Colon (tissue), 2 donors: ENCODE data around the gene PDE6H.
A peak's percentile ranks its signal among the peaks of the same experiment; 100 is the strongest.

Experiments
- FAIRE-seq: peaks from 2 replicates; lab custom pipeline; 2012; peaks lifted over from hg19 to GRCh38; lab: Jason Lieb, UNC
- donor health status: control.
- donor health status: control.

Gene PDE6H

GRCh38 chr12:14974633-14975032, 1.8 kb downstream of the PDE6H start:
- no peak for FAIRE-seq

GRCh38 chr12:14975457-14975856, 2.6 kb downstream of the PDE6H start:
- no peak for FAIRE-seq

- no peak for FAIRE-seq
Observed at GRCh38 chr12:14976658-14977057, 3.8 kb downstream of the PDE6H start.

GRCh38 chr12:14979468-14979867, 6.6 kb downstream of the PDE6H start:
- FAIRE-seq: no peak

- FAIRE-seq: no peak
Observed at GRCh38 chr12:14981049-14981448, 8.2 kb downstream of the PDE6H start.

GRCh38 chr12:14982562-14982961, 9.7 kb downstream of the PDE6H start:
- FAIRE-seq: no peak

GRCh38 chr12:14982991-14983390, 10.1 kb downstream of the PDE6H start:
- no peak for FAIRE-seq

GRCh38 chr12:14984036-14984435, 11.2 kb downstream of the PDE6H start:
- no peak for FAIRE-seq

- FAIRE-seq: no peak
Observed at GRCh38 chr12:14984766-14985285, 12.0 kb downstream of the PDE6H start.

GRCh38 chr12:14986449-14986848, 13.6 kb downstream of the PDE6H start:
- FAIRE-seq: no peak

- FAIRE-seq: no peak
Observed at GRCh38 chr12:14988035-14988434, 15.2 kb downstream of the PDE6H start.

- FAIRE-seq: no peak
Observed at GRCh38 chr12:14989790-14990189, 16.9 kb downstream of the PDE6H start.

GRCh38 chr12:14991069-14991468, 18.2 kb downstream of the PDE6H start:
- FAIRE-seq: no peak

GRCh38 chr12:14992673-14993072, 19.8 kb downstream of the PDE6H start:
- no peak for FAIRE-seq

- FAIRE-seq: no peak
Observed at GRCh38 chr12:14993117-14993516, 20.3 kb downstream of the PDE6H start.

GRCh38 chr12:14993537-14994266, 20.9 kb downstream of the PDE6H start:
- FAIRE-seq: no peak

GRCh38 chr12:14994610-14995009, 21.8 kb downstream of the PDE6H start:
- FAIRE-seq: no peak

- FAIRE-seq: peak; percentile 21
Observed at GRCh38 chr12:14995583-14996425, 23.0 kb downstream of the PDE6H start.

- FAIRE-seq: no peak
Observed at GRCh38 chr12:14997998-14998397, 25.2 kb downstream of the PDE6H start.

GRCh38 chr12:14999021-14999694, 26.3 kb downstream of the PDE6H start:
- FAIRE-seq: no peak

GRCh38 chr12:14999695-15000365, 27.0 kb downstream of the PDE6H start:
- no peak for FAIRE-seq

GRCh38 chr12:15000575-15000974, 27.7 kb downstream of the PDE6H start:
- no peak for FAIRE-seq
